Measurements from ENCODE around the gene PPP2R3B. TPM values are rescaled to one million over a fixed set of nuclear protein-coding genes. Genes with fewer than 3 reads are reported as not detected.
A peak's percentile ranks its signal among the peaks of the same experiment; 100 is the strongest.

PPP2R3B gene
- total RNA-seq, 4 donors from 2014 or later, result 4.1 to 16.1 (median 9.4) TPM

DNA sequence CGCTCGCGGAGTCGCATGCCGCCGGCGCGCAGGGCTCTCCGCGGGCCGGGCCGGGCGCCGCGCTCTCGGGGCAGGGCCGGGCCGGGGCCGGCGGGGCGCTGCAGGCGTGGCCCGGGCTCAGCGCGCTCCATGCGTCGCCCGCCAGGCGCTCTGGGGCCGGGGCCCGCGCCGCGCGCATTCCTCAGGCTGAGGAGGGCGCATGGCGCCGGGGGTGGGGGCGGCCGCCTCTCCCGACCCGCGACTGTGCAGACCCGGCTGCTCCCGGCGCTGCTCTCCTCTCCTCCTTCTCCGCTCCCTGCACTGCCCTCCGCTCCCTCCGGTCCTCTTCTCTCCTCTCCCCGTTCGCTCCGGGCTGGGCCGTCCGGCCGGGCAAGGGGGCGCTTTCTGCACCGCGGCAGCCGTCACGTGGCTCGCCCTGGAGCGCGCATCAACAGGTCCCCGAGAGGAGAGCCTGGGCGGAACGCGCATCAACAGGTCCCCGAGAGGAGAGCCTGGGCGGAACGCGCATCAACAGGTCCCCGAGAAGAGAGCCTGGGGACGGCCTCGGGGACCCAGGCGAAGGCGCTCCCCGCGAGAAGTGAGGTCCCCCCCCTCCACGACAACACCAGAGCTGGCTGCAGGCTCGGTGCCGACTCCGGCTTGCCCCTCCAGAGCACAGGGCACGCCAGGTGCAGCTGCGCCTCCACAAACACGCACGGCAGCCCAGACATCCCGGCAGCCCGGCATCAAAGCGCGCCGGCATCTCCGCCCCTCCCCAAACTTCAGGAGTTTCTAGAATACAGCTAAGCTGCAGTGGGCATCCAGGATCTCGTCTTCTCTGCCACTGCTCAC is 12.9 kb downstream of the PPP2R3B start:
- H3K36me3 ChIP-seq, result no peaks in the 10 kb centered on the region
- H3K9me3 ChIP-seq, result no peaks in the 10 kb centered on the region
- DNase-seq, result no peak
- H3K4me3 ChIP-seq, result peak overlapping the region; percentile 25 to 38
- H3K4me1 ChIP-seq, result peaks cover 0 to 10% of the 10 kb centered on the region in 2 donors
- H3K27ac ChIP-seq, result no peak overlapping the region
- H3K27me3 ChIP-seq, result no peaks in the 10 kb centered on the region
- intact Hi-C loops (cut with DNase I; ENCODE audit: low total_unique reads), result no loop called here
- TF ChIP-seq, protein P1, sequence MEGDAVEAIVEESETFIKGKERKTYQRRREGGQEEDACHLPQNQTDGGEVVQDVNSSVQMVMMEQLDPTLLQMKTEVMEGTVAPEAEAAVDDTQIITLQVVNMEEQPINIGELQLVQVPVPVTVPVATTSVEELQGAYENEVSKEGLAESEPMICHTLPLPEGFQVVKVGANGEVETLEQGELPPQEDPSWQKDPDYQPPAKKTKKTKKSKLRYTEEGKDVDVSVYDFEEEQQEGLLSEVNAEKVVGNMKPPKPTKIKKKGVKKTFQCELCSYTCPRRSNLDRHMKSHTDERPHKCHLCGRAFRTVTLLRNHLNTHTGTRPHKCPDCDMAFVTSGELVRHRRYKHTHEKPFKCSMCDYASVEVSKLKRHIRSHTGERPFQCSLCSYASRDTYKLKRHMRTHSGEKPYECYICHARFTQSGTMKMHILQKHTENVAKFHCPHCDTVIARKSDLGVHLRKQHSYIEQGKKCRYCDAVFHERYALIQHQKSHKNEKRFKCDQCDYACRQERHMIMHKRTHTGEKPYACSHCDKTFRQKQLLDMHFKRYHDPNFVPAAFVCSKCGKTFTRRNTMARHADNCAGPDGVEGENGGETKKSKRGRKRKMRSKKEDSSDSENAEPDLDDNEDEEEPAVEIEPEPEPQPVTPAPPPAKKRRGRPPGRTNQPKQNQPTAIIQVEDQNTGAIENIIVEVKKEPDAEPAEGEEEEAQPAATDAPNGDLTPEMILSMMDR (IDR thresholded peaks at IDR 0.05), result no peak
- TF ChIP-seq POLR2A (IDR thresholded peaks at IDR 0.05), result no peak

DNA sequence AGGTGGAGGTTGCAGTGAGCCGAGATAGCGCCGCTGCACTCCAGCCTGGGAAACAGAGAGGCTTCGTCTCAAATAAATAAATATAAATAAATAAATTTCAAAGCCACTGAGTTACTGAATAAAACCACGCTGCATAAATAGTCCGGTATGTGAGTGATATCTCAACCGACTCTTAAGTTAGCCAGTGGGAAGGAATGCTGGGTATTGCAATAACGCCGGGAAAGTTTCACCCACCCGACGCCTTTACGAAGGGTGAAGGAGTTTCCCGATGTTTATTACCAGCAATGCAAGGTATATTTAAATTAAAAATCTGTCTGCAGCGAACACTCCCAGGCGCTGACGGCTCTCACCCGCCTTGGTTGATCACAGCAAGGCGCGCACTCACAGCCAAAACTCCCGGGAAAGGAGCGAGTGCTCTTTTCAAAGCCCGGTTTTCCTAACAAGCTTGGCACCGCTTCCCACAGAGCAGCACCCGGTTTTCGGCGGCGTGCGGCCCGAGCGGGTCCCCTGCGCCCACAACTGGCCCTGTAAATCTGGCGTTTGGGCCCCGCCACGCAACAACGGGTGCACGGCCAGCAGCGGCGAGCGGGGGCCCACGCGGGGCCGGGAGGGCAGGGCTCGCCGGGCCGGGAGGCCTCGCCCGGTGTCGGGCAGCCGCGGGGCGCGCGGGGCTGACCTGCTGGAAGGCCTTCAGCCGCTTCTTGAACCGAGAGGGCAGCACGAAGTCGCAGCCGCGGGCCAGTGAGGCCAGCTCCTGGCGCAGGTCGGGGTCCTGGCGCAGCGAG is 13.7 kb downstream of the PPP2R3B start:
- intact Hi-C loops (cut with DNase I; ENCODE audit: low total_unique reads), result no loop called here
- no peaks in the 10 kb centered on the region for H3K36me3 ChIP-seq
- H3K4me3 ChIP-seq, result no peak overlapping the region
- H3K27me3 ChIP-seq, result no peaks in the 10 kb centered on the region
- DNase-seq, result no peak
- peaks cover 0 to 10% of the 10 kb centered on the region in 2 donors for H3K4me1 ChIP-seq
- H3K27ac ChIP-seq, result no peak overlapping the region
- no peaks in the 10 kb centered on the region for H3K9me3 ChIP-seq
- TF ChIP-seq POLR2A (IDR thresholded peaks at IDR 0.05), result no peak
- TF ChIP-seq, protein P1 (IDR thresholded peaks at IDR 0.05), result no peak

DNA sequence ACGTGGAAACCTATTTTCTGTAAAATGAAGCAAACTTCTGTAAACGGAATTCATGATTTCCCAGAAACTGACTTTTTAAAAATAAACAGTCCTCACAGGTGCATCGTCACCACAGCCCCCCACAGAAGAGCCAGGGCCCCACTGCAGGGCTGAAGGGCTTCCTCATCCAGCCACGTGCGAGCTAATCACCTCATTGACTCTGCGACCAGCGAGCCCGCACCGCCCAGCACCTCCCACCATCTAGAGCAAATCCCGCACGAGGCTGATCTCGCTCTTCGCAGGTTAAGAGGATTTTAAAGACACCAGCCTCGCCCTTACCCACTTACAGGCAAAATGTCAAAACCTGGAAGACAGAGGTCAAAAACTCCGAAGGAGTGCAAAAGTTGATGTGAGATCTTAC is 14.8 kb downstream of the PPP2R3B start:
- Histone ChIP-seq H3K36me3 (no peaks in the 10 kb centered on the region), H3K4me3 (no peak overlapping the region), H3K27ac (no peak overlapping the region), H3K27me3 (no peaks in the 10 kb centered on the region), H3K9me3 (no peaks in the 10 kb centered on the region), H3K4me1 (peaks cover 0 to 10% of the 10 kb centered on the region in 2 donors)
- intact Hi-C loops (cut with DNase I; ENCODE audit: low total_unique reads), result no loop called here
- TF ChIP-seq, protein P1 (IDR thresholded peaks at IDR 0.05), result no peak
- no peak for TF ChIP-seq POLR2A (IDR thresholded peaks at IDR 0.05)
- DNase-seq, result no peak

DNA sequence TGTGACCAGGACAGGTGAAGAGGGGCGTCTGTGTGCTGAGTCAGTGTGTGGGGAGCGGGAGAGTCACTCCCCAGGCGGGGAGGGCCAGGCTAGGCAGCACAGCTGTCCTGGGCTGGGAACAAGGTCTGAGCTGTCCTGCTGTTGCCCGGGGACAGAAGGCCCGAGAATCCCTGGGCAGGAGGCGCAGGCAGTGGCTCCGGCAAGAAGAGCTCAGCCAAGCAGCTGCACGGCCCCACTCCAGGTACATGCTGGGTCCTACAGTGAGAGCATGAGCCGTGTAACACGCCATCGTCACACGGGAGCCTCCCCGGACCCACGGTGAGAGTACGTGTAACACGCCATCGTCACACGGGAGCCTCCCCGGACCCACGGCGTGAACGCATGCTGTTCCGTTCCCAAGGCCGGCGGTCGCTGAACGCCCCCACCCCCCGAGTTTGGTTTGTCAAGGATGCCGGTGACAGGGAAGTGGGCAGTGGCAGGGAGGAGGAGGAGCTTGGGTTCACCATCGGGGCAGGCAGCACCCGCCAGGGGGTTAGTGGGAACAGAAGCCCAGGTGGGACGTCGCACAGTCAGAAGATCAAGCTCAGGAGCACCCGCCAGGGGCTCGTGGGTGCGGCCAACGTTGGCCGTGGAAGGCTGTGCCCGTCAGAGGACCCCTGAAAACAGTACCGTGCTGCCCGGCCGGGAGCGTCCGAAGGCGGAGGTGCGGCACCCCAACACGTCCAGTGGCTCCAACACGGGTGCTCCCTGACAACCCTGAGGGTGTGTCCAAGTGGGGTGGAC is 15.6 kb downstream of the PPP2R3B start:
- Histone ChIP-seq H3K27ac (no peak overlapping the region), H3K9me3 (no peaks in the 10 kb centered on the region), H3K36me3 (no peaks in the 10 kb centered on the region), H3K4me1 (peaks cover 0 to 10% of the 10 kb centered on the region in 2 donors), H3K4me3 (no peak overlapping the region), H3K27me3 (no peaks in the 10 kb centered on the region)
- TF ChIP-seq, protein P1 (IDR thresholded peaks at IDR 0.05), result no peak
- TF ChIP-seq POLR2A (IDR thresholded peaks at IDR 0.05), result no peak
- DNase-seq, result no peak
- intact Hi-C loops (cut with DNase I; ENCODE audit: low total_unique reads), result no loop called here
